Gastroesophageal sphincter (tissue), 4 donors: ENCODE data around the gene AP1M2. TPM values are rescaled to one million over a fixed set of nuclear protein-coding genes. Genes with fewer than 3 reads are reported as not detected.

Source experiments
- ATAC-seq: fragments of 150-250 bp; one replicate; pipeline ENCODE4 v1.9.1; 2016; ENCODE audit warnings: mild to moderate bottlenecking, moderate library complexity
- H3K27ac ChIP-seq, 4 donors: fragments of 200-600 bp; sonication (generic) in 3 of 4; 1 replicate in 3 of 4; 2 replicates in 1 of 4; pipeline ENCODE4 v1.5.1; 2016 to 2019
- H3K27me3 ChIP-seq: fragments of 200-600 bp; sonication (generic); one replicate; pipeline ENCODE4 v1.5.1; 2019
- H3K36me3 ChIP-seq, 2 donors: fragments of 200-600 bp; sonication (generic); one replicate each; pipeline ENCODE4 v1.5.1; 2019; ENCODE audit warnings: control low read depth in 1 of 2
- H3K4me1 ChIP-seq, 3 donors: fragments of 200-600 bp; sonication (generic); 1 replicate in 2 of 3; 2 replicates in 1 of 3; pipeline ENCODE4 v1.5.1; 2016 to 2019; ENCODE audit warnings: control low read depth in 2 of 3
- H3K4me3 ChIP-seq, 2 donors: fragments of 200-600 bp; sonication (generic); one replicate each; pipeline ENCODE4 v1.5.1; 2019; ENCODE audit warnings: mild to moderate bottlenecking in 1 of 2, moderate library complexity in 1 of 2
- H3K9me3 ChIP-seq, 3 donors: fragments of 200-600 bp; sonication (generic); one replicate each; pipeline ENCODE4 v1.5.1; 2017 to 2019; ENCODE audit warnings: control low read depth in 2 of 3
- EP300 ChIP-seq: sonication (generic); formaldehyde crosslinking; IDR thresholded peaks from one replicate; pipeline ENCODE4 v1.6.1; 2017; ENCODE audit warnings: antibody characterized with exemption, mild to moderate bottlenecking
- POLR2A ChIP-seq, 2 donors: fragments of 450-650 bp; IDR thresholded peaks; one replicate each; pipeline ENCODE4 v1.6.1; 2017; ENCODE audit warnings: antibody characterized with exemption in 2 of 2, mild to moderate bottlenecking in 2 of 2, moderate library complexity in 1 of 2
- POLR2AphosphoS5 ChIP-seq: sonication (generic); formaldehyde crosslinking; IDR thresholded peaks from one replicate; pipeline ENCODE4 v1.6.1; 2017; ENCODE audit warnings: antibody characterized with exemption
- WGBS, 2 donors: methylation state at CpG; one replicate each; pipeline ENCODE4 v1.1.5; 2018; ENCODE audit warnings: low coverage in 1 of 2; 5-methylcytosine and 5-hydroxymethylcytosine counted together
- total RNA-seq, 4 donors: library from RNA; depleted of rRNA; stranded (reverse); fragments of >200 nt; gene quantifications; one replicate each; pipeline ENCODE4 v1.1.0, GENCODE V29; 2016
- TF ChIP-seq, protein P1 (sequence below), 4 experiments: fragments of 200-600 bp in 2 of 4; fragments of 450-650 bp in 2 of 4; sonication (generic) in 1 of 4; IDR thresholded peaks; one replicate each; pipeline ENCODE4 v1.5.1; 2017 to 2019; ENCODE audit warnings: antibody characterized with exemption in 4 of 4, mild to moderate bottlenecking in 2 of 4, moderate library complexity in 2 of 4

Gene AP1M2
- total RNA-seq, 4 donors from 2014 or later = 13.2 TPM; not detected in 3

DNA sequence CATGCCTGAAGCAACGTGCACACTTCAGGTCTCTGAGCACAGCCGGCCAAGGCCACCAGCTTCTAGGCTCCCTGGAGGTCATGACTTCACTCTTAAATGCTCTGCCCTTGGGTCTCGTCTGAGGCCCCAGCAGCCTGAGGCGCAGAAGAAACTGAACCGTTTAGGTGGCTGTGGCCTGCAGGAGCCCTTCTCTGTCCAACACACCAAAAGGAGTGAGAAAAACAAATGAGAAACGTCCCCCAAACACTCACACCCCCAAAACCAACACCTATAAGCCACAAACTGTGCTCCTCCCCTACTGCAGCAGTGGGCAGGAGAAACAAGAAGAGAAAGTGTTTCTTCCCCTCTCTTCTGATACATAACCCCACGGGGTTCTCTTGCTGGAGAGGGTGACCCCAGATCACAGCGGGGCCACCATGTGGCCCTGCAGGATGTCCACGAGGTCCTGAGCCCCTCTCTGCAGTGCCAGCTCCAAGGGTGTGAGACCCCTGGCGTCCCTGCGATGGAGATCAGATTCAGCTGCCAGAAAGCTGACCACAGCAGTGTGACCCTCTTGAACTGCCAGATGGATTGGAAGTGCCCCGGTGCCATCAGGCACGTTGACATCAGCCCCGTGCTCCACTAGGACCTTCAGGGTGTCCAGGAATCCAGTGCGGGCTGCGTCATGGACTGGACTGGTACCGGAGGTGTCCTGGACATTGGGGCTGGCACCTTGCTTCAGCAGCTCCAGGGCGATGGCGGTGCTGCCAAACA, 20.3 kb downstream of the AP1M2 start:
- peaks cover 0 to 17% of the 10 kb centered on the region in 2 donors for H3K36me3 ChIP-seq
- no peak for ATAC-seq
- H3K9me3 ChIP-seq = no peaks in the 10 kb centered on the region
- 14 to 20% methylated on average over 1 to 2 of the region's 19 CpGs for WGBS, 2 donors
- TF ChIP-seq POLR2A (IDR thresholded peaks at IDR 0.05) (no peak), POLR2AphosphoS5 (no peak), EP300 (no peak)
- TF ChIP-seq, protein P1, sequence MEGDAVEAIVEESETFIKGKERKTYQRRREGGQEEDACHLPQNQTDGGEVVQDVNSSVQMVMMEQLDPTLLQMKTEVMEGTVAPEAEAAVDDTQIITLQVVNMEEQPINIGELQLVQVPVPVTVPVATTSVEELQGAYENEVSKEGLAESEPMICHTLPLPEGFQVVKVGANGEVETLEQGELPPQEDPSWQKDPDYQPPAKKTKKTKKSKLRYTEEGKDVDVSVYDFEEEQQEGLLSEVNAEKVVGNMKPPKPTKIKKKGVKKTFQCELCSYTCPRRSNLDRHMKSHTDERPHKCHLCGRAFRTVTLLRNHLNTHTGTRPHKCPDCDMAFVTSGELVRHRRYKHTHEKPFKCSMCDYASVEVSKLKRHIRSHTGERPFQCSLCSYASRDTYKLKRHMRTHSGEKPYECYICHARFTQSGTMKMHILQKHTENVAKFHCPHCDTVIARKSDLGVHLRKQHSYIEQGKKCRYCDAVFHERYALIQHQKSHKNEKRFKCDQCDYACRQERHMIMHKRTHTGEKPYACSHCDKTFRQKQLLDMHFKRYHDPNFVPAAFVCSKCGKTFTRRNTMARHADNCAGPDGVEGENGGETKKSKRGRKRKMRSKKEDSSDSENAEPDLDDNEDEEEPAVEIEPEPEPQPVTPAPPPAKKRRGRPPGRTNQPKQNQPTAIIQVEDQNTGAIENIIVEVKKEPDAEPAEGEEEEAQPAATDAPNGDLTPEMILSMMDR (IDR thresholded peaks at IDR 0.05) = no peak
- peaks cover 0 to 51% (median 24%) of the 10 kb centered on the region in 3 donors for H3K4me1 ChIP-seq
- H3K4me3 ChIP-seq = peak overlapping the region in 1 of 2 donors; percentile 95
- peak overlapping the region; percentile 25 to 96 (median 92) for H3K27ac ChIP-seq
- H3K27me3 ChIP-seq = no peaks in the 10 kb centered on the region

DNA sequence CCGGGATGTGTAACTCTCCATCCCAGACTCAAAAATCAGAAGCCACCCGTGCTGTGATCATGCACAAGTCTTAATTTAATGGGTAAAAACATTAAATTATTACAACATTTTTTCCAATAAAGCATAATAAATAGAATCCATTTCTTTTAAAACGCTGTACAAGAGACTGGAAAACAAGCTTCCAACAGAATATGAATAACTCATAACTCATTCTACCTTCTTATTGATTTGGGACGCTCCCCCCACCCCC, 20.8 kb downstream of the AP1M2 start:
- H3K27ac ChIP-seq = peak overlapping the region; percentile 25 to 96 (median 92)
- no peak for ATAC-seq
- H3K36me3 ChIP-seq = peaks cover 0 to 22% of the 10 kb centered on the region in 2 donors
- TF ChIP-seq POLR2AphosphoS5 (no peak), POLR2A (IDR thresholded peaks at IDR 0.05) (no peak), EP300 (no peak)
- TF ChIP-seq, protein P1 (IDR thresholded peaks at IDR 0.05) = no peak
- H3K4me1 ChIP-seq = peaks cover 0 to 50% (median 24%) of the 10 kb centered on the region in 3 donors
- no peaks in the 10 kb centered on the region for H3K27me3 ChIP-seq
- H3K4me3 ChIP-seq = peak overlapping the region; percentile 81 to 95
- no peaks in the 10 kb centered on the region for H3K9me3 ChIP-seq
- 2 to 17% methylated on average over 2 to 4 of the region's 4 CpGs for WGBS, 2 donors

DNA sequence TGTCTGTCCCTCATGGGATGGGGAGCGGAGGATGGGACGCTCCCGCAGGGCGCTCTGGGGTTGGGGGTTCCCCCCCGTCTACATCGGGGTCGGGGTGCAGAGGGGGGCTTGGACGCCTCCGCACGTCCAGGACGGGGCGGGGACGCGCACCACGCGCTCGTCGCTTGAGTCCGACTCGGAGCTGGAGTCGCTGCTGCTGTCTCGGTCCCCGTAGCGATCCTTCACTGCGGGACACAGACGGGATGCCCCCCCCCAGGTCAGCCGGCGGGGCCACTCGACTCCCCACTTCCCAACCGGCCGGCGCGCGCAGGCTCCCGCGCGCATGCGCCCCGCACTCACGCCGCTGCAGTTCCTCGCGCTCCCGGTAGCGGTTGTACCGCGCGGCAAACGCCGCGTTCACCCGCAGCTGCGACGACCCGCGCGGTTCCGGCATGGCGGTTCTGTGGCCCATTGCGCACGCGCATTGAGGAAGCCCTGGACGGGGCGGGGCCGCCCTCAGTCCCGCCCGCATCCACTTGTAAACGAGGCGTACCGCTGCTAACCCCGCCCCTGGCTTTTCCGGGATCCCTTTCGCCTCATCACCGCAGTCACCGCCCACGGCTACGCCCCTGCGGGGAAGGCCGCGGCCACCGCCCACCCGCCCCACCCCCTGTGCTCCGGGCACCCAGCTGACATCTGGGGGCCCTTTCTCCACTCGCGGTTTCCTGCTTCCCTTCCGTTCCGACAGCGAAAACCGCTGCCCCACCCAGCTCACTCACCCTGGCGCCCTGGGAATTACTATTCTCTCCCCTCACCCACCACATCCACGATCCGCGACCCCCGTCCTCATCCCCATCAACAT, 21.3 kb downstream of the AP1M2 start, which contains the start of gene KRI1:
TSS of gene KRI1 (minus strand) at position 444 of the 841 bp plus-strand sequence. CDS start at position 433, 11 bp downstream.
- 0% methylated on average over 6 to 12 of the region's 94 CpGs for WGBS, 2 donors

DNA sequence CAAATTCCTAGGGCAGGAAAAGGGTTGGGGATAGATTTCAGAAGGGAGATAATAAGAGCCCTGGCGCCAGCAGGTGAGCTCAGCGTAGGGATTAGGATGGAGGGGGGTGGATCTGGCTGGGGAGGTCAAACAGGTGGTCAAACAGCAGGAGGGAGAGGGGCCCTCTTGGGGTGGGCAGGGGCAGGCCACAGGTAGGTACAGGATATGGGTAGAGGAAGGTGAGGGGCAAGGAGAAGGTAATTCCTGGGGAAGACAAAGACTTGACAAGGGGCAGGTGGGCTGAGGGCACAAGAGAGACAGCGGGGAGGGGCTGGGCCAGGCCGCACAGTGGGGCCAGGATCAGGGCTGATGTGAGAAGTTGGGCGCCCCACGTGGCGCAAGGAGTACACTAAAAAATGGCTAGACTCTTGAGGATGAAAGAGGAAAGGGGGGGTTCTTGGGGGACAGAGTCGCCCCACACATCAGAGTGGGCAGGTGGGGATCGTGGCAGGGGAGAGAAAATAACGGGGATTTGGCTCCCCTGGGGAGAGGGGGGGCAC, 22.0 kb downstream of the AP1M2 start:
- H3K4me1 ChIP-seq = peaks cover 0 to 50% (median 24%) of the 10 kb centered on the region in 3 donors
- no peaks in the 10 kb centered on the region for H3K27me3 ChIP-seq
- TF ChIP-seq POLR2AphosphoS5 = no peak
- TF ChIP-seq, protein P1 (IDR thresholded peaks at IDR 0.05) = no peak
- no peak for TF ChIP-seq EP300
- TF ChIP-seq POLR2A (IDR thresholded peaks at IDR 0.05) = no peak
- no peaks in the 10 kb centered on the region for H3K9me3 ChIP-seq
- H3K27ac ChIP-seq = peak overlapping the region; percentile 83 to 96 (median 92)
- no peak for ATAC-seq
- peaks cover 0 to 34% of the 10 kb centered on the region in 2 donors for H3K36me3 ChIP-seq
- H3K4me3 ChIP-seq = peak overlapping the region; percentile 81 to 95
- WGBS, 2 donors = 7 to 8% methylated on average over 9 to 10 of the region's 10 CpGs

More for the DNA sequence above, 21.3 kb downstream of the AP1M2 start, which contains the start of gene KRI1:
- Histone ChIP-seq H3K4me1 (peaks cover 0 to 50% (median 24%) of the 10 kb centered on the region in 3 donors), H3K4me3 (peak within 1 kb of the TSS; percentile 81 to 95), H3K27ac (peak within 1 kb of the TSS; percentile 83 to 96 (median 92)), H3K36me3 (peaks cover 0 to 27% of the 10 kb centered on the region in 2 donors), H3K27me3 (no peaks in the 10 kb centered on the region), H3K9me3 (no peaks in the 10 kb centered on the region)
- TF ChIP-seq EP300 = no peak
- peak; percentile 89 to 91 for TF ChIP-seq POLR2A (IDR thresholded peaks at IDR 0.05)
- peak; percentile 86 for TF ChIP-seq POLR2AphosphoS5
- TF ChIP-seq, protein P1 (IDR thresholded peaks at IDR 0.05) = peak in 3 of 4 experiments; percentile 47 to 78 (median 59)
- peak; percentile 86 for ATAC-seq
